Activated CD8-positive, alpha-beta memory T cell treated with anti-CD3 and anti-CD28 coated beads for 4 hours (primary cell): ENCODE results near the gene SYTL2.

Source experiments
- DNase-seq, 2 donors: peaks; one replicate each; pipeline ENCODE4 v3.0.0-alpha.2; 2020; ENCODE audit warnings: low read depth in 2 of 2

SYTL2 gene

DNA sequence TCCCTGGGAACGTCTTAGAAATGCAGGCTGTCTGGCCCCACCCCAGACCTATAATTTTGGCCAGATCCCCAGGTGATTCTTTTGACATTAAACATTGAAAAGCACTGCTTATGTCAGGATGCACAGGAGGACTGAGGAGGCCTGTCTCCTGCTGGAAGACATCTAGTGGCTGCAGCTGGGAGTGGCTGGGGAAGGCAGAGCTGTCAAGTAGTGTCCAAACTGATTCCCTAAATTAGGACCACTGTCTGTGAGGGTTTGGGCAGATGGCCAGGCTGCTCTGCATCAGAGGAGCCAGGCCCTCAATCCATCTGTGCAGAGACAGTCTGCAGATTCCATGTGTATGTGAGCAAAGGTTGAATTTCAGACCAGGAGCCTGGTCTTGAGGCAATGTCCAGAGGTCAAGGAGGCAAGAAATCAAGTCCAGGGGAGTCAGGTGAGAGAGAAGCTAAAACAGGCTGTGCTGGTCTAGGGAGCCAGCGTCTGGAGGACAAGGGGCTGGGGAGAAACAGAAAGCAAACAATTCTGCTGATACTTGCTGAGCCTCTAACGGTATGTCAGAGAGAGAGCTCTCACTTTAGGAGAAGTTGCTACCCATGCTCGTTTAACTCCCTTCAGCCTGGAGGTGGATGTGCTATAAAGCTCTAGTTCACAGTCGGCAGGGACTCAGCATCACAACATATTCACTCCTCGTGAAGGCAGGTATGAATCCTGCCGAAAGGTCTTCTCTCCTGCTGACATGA is 15.3 kb upstream of the SYTL2 start:
- DNase-seq = no peak

DNA sequence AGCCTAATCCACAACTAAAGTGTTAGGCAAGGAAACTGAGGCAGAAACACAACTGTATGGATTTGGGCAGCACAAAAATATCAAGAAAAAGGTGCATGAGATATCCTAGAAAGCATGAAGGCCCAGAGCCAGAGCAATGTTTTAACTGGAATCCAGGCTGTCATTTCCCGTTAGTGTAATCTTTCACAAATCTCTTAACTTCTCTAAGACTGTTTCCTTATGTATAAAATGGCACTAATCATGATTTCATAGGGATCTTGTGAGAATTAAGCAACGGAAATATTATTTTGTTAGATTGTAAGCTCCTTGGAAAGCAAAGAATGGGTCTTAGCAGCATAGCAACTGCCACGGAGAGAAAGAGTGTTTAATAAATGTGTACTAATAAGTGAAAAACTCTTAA is 14.7 kb upstream of the SYTL2 start:
- no peak for DNase-seq

DNA sequence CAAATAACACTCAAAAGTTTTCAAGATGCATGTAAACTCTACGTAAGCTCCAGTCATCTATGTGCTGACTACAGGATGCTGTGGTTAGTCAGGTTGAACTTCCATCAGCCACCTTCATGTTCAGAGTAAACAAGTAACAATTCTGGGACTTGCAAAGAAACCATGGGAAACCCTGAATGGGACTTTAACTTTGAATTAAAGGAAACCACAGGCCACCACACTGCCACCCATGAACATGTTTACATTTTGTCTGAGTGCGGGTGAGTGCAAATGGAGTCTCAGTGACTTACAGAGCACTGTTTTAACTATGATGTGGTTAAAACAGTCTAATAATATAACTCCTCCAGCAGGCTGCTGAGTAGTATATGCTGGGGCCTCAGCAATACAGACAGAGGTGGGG is 12.9 kb upstream of the SYTL2 start:
- peak; percentile 20 to 25 for DNase-seq

DNA sequence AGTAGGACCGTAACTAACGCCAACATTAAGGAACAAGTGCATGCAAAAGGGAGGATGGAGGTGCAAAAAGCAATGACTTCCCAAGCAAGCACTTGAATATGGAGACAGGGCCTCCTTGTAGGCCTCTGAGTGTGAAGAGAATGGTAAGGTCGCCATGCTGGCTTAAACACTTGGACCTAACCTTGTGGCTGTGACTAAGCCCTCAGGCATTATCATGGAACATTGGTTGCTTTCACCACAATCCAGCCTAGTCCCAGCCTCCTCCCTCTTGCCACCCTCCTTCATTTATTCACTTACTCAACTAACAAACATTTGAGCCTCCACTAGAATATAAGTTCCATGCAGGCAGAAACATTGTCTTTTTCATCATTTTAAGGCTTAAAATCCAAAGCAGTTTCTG is 11.9 kb upstream of the SYTL2 start:
- no peak for DNase-seq

DNA sequence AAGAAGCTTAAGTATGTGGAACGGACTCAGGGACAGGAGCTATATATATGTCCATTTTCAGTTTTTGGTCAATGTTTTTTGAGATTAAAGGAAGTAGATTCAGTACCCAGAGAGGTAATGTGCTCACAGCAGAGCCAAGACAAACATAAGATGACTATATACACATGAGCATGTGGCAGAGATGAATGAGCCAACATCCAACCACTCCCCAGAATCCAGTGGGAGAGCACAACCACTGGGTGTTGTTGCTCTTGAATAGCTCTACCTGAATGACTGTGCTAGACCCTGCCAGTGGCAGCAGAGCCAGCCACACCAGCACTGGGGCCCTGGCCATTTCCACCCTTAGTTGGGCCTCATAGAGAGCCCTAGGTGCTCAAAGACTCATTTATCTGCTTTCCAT is 10.7 kb upstream of the SYTL2 start:
- no peak for DNase-seq

DNA sequence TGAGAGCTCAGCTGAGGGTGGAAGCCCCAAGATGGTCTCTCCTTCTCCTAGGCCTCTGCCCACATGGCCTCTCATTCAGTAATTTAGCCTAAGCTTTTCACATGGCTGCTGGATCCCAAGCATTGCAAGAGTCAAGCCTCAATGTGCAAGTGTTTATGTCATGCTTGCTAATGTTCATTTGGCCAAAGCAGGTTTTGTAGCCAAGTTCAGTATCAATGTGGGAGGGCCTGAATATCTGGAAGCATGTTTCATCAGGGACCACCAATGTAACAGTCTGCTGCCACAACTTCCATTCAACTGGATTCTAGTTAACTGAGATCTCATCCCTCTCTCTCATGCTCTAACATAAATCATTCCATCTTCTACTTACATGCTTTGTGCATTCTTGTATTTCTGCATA is 8.5 kb upstream of the SYTL2 start:
- no peak for DNase-seq

DNA sequence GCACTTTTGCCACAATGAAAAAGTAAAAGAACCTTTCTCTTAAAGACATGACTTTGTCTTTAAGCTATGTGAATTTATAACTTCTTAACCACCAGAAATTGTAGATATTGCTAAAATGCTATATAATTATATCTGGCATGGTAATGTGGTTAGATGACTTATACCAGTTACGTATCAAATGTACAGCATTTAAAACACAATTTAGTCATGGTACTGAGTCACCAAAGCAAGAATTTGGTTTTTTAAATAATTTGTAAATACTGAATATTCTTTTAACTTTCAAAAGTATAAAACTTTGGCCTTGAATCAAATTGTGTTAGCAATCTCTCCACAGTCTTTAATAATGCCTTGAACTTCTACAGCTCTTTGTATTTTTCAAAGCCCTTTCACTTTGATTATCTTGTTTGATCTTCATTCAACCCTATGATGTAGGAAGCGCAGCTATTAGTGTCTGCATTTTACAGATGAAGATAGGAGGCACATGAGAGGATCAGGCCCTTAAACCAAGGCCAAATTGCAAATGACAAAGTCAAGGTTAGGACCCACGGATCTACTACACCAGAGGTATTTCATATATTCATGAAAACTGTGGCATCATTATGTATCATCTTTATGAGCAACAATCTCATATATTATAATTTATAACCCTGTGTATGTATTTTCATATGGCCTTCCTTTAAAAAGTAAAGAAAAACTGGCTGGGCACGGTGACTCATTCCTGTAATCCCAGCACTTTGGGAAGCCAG is 4.4 kb upstream of the SYTL2 start:
- DNase-seq = no peak

DNA sequence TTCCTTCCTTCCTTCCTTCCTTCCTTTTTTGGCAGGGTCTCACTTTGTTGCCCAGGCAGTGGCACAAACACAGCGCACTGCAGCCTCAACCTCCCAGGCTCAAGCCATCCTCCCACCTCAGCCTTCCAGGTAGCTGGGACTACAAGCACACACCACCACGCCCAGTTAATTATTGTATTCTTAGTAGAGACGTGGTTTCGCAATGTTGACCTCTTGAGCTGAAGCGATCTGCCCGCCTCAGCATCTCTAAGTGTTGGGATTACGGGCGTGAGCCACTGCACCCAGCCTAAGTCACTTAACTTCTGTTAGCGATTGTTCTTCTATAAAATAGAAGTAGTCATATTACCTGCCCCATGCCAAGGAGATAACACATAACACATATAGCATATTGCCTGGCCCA is 2.8 kb upstream of the SYTL2 start:
- no peak for DNase-seq

DNA sequence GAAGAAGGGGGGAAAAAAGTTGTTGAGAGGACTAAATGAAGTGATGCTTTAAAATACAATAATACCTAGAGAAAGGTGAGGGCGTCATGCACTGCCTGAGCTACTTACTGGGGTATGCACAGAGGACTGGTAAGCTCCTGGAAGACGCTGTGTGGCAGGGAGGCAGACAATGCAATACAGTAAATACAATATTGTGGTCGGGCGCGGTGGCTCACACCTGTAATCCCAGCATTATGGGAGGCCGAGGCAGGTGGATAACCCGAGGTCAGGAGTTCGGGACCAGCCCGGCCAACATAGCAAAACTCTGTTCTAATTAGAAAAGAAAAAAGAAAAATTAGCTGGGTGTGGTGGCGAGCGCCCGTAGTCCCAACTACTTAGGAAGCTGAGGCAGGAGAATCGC is 683 bp upstream of the SYTL2 start:
- no peak for DNase-seq

DNA sequence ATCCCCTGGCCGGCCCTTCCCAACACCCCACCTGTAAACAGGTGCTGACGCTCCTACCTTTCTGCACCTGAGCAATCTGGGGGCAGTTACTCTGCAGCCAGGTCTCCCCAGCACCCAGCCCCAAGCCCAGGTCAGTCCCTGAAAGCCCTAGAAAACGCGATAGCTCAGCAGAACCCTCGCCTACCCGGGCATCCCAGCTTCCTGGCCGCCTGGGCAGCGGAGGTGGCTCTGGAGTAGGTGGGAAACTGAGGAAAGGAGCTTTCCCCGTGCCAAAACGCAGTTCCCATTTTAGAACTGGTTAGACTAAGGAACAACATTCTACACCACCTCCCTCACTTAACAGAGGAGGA is 445 bp downstream of the SYTL2 start:
- no peak for DNase-seq

DNA sequence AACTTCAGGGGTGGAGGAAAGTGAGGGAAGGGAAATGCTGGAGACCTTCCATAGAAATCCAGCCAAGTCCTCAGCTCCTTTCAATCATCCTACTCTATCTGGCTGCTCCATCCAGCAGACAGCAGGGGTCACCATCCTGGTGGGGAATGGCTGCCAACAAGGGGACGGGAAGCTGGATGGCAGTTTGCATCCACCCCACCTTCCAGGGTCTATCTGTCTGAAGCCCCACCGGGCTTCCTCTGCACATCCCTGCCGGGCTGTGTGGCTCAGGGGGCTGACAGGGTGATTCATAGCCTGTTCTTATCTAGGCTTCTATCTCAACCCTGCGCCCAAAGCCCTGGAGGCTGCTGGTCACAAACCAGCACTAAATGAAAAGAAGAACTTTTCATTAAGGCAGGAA is 1.1 kb downstream of the SYTL2 start:
- DNase-seq = no peak

DNA sequence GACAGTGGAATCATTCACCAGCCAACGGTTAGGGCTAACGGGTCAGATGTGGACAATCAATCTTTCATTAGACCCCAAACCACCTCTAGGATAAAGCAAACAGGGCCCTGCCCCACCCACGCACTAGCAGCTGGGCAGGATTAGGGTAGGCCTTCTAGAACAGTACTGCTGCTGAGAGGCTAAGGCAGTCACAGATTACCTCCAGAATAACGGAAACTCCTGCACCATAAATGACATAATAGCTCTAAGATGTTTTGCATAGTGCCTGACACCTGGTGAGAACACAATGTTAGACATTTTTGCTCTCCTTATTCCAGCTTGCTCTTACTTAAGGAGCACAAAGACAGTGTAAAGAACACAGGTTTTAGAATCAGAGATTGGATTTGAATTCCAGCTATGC is 1.8 kb downstream of the SYTL2 start:
- no peak for DNase-seq

DNA sequence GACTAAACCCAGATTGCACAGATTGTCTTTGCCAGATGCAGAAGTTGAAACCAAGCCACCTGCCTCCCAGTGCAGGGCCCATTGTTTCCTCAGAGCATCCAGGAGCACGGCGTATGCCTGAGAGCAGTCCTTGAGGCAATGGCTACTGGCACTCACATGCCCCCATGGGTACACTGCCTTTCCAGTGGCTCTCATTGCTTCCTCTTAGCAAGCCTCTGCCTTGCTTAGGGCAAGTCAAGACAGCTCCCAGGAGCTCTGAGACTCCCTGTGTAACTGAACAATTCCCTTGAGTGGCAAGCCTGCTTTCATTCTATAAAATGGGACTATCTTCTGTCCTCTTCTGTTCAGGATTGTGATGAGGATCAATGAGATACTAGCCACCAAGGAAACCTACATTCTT is 4.1 kb downstream of the SYTL2 start:
- DNase-seq = no peak

DNA sequence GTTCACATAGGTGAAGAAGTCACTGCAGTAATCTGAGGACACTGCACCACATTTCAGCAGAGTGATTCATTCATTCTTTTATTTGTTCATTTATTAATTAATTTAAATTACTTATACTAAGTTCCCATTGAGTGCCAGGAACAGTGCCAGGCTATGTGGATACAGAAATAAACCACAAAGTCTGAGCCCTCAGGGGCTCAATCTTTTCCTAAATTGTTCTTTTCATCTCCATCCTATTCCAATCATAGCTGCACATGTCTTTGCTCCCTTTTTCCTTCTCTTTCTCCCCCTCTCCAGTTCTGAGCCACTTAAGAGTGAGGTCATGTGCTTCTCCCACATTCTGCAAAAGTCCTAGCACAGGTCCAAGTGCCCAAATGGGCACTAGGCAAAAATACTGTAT is 4.9 kb downstream of the SYTL2 start:
- no peak for DNase-seq

DNA sequence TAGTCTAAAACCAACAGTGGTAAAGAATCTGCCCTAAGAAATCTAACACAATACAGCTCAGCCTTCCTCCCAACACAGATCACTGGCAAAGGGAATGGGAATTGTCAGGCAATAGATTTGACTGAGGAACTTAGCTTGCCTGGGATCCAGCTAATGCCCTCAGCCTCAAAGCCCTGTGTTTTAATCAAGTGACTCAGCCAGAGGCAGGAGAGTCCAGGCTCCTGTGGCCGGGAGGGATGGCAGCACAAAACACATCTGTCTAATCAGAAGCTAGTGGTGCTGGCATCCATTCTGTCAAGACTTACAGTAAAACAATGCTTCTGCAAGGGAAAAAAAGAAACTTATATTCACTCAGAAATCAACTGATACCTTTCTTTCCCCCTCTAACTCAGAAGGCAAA is 5.6 kb downstream of the SYTL2 start:
- DNase-seq = no peak

DNA sequence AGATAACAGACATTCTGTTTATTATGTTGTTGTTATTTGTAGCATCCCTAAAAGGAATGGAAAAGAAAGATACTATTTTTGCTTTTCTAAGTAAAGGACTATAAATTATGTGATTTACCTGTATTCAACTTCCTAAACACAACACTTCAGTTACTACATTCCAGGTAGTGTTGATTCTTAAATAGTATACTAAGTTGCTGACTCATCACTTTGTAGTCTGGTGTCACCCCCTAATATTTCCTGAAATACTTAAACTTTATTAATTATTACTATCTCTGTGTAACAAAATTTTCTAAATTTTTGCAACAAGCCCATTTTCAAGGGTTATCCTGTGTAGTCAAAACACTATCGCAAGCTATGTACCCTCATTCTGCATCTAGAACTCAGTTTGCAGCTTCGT is 7.0 kb downstream of the SYTL2 start:
- DNase-seq = no peak

DNA sequence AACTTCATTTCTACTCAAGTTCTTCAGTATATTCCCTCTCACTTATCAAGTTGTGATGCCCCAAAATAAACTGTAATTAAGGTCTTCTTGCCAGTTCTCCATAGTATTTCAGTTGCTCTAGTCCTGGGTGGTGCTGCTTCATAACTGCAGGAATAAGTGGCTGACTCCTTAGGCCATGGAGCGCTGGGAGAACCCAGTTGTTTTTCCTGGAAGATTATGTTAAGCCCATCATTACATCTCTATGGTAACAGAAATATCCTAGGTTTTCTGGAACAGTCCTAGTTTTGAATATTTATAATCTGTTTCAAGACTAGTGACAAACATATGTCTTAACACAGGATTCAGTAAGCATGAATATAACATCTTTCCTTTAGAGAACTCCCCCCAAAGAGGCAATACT is 7.6 kb downstream of the SYTL2 start:
- no peak for DNase-seq

DNA sequence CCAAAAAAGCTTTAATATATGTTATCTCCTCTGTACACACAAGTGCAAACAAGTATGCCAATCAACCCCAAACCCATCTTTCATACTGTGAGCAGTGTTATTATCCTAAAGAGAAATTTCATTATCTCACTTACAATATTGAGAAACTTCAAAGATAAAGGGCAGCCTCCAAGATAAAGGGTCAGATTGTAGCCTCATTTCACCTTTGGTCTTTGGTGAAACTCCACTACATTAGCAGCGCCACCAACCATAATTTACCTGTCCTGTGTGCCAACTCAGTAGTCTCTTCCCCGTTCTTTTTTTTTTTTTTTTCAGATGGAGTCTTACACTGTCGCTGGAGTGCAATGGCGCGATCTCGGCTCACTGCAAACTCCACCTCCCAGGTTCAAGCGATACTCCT is 9.4 kb downstream of the SYTL2 start:
- no peak for DNase-seq

DNA sequence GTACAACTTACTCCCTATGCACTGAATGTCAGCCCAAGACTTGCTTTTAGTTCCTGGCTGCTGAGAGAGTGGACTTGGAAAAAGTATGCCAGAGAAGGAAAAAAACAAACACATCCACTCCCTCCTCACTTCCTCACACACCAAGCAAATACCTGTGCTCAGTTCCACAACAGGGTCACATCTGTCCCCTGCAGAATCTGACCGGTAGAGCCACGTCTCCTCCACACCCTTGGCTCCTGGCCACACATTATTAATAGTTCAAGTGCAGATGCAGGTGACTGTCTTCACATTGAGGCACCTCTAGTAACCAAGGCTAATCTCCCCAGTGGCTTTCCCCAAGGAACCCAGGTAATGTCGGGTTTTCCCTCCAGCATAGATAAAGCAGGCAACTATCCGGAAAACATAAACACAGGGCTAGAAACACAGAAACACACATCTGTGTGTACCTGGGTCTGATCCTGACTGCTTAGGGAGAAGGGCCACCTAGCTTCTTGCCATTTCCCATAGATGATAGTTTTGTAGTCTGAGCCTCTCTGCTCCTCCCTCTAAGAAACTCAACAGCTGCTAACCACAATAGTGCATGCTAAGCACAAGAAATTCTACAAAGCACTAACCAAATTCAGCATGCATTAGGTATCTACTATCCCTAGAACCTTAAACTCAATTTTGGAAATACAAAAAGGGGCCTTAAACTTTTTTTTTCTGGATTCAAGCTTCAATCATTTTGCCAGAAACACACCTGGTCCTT is 10.2 kb downstream of the SYTL2 start:
- DNase-seq = no peak

DNA sequence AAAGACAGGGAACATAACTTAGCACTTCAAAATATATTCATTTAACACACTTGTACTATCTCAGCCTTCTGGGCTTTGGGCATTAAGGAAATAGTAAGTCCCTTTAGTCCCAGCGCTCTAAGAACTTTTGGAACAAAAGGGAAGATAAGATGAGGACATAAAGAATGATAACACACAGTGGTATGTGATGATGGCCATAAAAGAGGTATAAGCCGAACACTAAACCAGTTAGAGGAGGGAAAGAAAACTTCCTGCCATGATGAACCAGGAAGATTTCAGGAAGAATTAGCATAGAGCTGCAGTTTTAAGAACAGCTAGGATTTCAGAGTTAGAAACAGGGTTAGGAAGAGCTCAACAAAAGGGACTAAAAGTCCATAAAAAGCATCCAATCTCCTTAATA is 11.8 kb downstream of the SYTL2 start:
- DNase-seq = no peak

DNA sequence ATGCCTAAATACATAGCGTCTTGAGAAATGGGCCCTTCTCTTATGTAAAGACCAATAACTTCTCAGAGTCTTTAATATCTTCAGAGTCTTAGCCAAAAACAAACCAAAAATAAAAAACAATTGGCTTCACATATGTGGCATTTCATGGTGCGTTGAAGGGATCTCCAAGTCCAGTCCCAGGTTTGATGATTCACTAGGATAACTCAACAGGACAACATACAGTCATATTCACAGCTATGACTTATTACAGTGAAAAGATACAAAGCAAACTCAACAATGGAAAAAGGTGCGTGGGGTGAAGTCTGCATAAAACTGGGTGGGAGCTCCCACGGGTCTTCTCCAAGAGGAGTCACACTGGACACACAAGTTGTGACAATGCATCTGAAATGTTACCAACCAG is 12.6 kb downstream of the SYTL2 start:
- DNase-seq = no peak

DNA sequence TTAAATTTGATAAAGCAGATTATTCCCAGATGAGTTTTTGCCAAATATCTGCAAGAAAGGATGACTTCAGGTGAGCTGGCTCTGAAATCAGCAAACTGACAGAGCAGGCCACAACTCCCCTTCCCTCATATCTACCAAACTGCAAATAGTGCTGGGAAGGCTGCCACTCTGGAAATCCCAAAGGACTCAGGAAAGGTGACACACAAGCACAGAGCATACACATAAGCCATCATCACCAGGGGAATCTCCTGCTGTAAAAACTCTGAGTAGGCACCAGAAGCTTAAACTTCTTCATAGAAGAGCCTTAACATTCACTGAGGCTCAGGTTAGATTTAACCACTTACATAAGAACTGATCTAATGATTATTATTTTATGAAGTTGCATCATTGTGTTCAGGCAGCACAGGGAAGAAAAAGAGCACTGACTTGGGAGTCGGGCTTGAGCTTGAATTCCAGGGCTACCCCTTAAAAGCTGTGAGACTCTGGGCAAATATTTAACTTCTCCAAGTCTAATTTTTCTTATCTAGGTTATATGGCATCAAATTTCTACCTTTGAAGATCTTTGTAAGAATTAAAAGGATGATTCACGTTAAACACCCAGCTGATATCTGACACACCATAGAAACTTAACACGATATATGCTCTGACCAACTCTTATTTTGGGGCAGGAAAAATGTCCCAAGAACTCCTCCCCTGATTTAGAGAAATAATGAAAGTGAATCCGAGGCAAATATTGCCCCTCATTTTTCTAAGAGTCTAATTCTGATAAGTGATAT is 15.0 kb downstream of the SYTL2 start:
- no peak for DNase-seq
